ENCODE results near the gene ANKAR.

DNA sequence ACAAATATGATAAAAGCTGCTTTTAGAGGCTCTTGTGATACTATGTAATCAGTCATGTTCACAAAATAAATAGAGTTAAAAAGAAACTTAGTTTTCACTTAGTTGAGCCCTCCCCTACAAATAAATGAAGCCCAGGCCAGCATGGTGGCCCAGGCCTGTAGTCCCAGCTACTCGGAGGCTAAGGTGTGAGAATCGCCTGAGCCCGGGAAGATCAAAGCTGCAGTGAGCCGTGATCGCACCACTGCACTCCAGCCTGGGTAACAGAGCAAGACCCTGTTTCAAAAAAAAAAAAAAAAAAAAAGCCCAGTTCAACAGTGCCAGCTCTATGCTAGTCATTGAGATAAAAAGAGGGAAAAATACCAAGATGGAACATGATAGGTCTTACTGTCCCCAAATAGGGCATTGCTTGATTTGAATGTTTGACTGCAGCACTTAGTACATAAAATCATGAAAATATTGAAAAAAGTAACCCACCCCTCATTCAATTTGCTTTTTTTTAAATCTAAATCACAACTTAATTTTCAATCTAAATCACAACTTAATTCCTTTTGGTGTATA is 11.7 kb upstream of the ANKAR start:
- TF ChIP-seq, protein P1, sequence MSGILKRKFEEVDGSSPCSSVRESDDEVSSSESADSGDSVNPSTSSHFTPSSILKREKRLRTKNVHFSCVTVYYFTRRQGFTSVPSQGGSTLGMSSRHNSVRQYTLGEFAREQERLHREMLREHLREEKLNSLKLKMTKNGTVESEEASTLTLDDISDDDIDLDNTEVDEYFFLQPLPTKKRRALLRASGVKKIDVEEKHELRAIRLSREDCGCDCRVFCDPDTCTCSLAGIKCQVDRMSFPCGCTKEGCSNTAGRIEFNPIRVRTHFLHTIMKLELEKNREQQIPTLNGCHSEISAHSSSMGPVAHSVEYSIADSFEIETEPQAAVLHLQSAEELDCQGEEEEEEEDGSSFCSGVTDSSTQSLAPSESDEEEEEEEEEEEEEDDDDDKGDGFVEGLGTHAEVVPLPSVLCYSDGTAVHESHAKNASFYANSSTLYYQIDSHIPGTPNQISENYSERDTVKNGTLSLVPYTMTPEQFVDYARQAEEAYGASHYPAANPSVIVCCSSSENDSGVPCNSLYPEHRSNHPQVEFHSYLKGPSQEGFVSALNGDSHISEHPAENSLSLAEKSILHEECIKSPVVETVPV (CRISPR knock-in tag; IDR thresholded peaks at IDR 0.05): no peak
- no peak for TF ChIP-seq ZNF8 (CRISPR knock-in tag; IDR thresholded peaks at IDR 0.05)
- no peak for TF ChIP-seq ARNTL (CRISPR knock-in tag; IDR thresholded peaks at IDR 0.05; ENCODE audit: borderline replicate concordance, low read depth)
- TF ChIP-seq ESRRG (CRISPR knock-in tag; IDR thresholded peaks at IDR 0.05): no peak
- TF ChIP-seq PATZ1 (CRISPR knock-in tag; IDR thresholded peaks at IDR 0.05; ENCODE audit: borderline replicate concordance): no peak

Measured in SK-N-SH treated with all-trans-retinoic acid at 6 μM for 48 hours (cell line).